Cortex of kidney (tissue), 1 donor: ENCODE results near the gene ACACB.

Experiments used
- DNase-seq: peaks from one replicate; lab custom pipeline; 2025; lab: John Stamatoyannopoulos, UW

ACACB gene

DNA sequence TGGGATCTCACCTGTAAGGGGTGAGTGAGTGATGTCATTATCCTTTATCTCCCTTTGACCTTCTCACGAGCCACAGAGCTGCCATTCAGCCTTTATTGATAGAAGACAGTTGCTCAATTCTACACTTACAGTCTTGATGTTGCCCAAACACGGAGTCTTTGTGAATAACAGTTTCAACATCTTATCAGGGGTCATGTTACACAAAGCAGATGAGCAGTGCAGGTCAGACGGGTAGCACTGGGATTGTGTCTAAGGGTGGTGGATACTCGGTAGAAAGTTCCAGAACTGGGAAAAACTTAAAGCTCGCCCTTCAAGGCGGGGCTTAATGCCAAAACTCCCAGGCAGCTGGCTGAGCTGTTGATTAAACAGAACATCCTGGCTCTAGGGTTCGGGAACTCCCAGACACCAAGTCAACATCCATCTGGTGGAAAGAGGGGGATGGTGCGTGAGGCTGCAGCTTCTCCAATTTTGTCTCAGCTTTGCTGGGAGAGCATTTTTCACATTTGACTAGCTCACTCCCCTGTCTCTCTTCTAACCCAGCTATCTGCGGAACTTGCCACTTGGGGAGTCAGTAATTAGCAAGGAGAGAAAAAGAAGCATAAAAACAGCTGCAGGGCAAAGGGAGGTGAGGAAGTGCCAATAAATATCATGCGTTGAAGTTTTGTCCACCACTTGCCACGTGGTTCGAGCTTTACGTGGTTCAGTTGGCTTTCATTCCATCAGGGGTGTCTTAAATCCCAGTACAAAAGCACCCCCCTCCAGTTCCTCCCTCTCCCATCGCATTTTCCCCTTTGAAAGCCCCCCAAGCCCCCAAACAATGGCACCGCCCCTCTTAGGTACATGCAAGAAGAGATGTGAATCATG lies 161.7 kb downstream of the ACACB start:
- DNase-seq = no peak

DNA sequence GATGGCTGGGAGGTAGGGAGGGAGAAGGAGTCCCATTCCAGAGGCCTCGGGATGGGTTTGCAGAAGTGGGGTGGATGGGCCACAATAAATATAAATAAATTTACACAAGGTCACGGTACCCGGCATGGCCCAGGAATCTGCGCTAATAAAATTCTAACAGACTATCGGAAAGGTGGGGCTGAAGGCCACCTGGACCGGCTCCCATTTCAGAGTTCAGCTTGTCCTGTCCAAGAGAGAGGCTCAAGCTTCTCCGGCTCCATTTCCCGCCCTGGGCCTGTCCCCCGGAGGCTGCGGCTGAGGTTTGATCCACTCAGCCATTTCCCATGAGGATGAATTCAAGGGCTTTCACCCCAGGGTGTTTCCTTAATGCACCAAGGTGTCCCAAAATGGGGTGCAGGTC lies 162.5 kb downstream of the ACACB start:
- no peak for DNase-seq

DNA sequence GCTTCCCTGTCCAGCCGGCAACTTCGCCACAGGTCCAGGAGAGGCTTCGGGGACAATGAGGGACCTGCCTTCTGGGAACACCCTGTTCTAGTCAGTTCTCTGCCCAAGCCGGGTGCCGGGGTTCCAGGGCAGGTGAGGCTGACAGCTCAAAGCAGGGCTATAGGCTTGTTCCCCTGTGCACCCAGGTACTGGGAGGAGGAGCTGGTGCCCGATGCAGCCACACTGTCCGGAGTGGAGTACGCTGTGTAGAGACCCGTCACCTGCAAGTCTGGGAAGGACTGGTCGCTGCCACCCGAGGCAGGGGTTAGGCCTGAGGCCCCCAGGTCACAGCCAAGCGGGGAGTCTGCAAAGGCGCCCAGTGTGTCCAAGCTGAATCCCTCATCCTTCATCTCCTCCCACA lies 163.1 kb downstream of the ACACB start:
- no peak for DNase-seq

DNA sequence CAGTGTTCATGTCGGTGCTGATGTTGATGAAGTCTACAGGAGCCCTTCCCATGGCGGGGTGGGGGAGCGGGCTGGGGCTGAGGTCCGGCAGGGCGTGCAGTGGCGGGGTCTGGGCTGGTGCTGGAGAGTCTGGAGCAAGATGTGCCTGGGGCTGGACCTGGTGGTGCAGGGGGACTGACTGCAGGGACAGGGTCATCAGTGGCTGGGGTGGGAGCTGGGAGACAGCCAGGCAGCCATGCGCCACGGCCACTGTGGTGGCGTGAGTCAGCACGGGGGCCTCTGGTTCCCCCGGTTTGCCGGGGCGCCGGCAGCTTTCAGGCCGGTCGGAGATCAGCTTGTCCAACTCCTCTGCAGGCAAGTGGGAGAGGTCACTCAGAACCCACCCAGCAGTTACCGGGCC lies 165.1 kb downstream of the ACACB start:
- DNase-seq = no peak

DNA sequence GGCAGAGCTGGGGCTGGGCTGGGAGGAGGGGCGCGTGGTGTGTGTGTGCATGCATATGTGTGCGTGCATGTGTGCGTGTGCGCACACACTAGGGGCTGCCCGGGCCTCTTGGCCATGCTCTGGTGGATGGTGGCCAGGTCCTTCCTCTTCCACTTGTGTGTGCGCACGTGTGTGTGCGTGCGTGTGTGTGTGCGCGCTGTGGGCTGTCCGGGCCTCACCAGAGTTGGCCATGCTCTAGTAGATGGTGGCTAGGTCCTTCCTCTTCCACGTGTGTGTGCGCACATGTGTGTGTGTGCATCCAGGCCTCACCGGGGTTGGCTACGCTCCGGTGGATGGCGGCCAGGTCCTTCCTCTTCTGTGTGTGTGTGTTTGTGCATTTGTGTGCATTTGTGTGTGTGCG lies 168.0 kb downstream of the ACACB start:
- no peak for DNase-seq

DNA sequence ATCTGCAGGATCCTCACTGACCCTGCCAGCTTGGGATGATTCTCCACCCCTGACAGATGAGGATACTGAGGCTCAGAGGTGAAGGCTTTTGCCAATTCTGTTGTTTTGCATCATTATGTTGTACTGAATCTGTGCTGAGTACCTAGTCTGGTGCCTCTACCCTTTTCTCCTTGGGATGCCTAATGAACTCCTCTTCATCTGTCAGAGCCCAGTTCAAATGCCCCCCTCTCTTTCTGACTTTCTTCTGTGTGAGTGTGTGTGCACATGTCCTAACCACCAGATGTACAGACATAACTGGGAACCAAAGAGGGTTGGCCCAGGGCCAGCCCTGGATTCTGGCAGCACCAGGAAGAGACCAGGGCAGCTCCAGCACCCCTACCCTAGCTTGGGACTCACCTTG lies 169.9 kb downstream of the ACACB start:
- DNase-seq = no peak

DNA sequence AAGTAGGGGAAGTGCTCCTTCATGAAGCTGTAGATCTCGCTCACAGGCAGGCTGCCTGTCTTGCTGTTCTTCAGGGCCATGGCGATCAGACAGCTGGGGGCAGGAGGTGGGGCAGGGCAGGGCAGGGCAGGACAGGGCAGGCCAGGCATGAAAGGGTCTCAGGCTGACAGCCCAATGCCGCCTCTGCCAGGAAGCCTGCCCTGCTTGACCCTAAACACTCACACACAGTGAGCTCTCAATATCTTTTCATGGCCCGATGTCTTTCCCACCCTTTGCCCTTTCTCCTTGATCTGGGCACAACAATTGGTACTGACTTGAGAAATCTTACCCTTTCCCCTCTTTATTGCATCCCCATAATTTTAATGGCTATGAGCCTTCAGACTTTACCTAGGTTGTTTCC lies 170.3 kb downstream of the ACACB start:
- DNase-seq = no peak

DNA sequence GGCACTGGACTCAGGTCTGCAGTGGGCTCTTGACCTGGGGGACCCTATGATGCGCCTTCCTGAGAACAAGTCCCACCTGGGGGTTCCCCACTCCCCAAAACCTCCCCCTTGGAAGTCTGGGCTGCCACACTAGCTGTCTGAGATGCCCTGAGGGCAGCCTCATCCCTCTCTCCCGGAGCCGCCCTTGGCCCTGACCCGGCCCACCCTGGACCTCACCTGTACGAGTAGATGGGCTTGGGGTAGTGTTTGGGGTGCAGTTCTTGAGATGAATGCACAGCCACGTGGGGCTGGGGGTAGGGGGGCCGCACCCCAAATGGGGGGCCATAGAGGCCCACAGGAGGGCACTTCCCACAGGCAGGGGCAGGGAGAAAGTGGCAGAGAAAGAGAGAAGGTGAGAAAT lies 170.8 kb downstream of the ACACB start:
- no peak for DNase-seq

DNA sequence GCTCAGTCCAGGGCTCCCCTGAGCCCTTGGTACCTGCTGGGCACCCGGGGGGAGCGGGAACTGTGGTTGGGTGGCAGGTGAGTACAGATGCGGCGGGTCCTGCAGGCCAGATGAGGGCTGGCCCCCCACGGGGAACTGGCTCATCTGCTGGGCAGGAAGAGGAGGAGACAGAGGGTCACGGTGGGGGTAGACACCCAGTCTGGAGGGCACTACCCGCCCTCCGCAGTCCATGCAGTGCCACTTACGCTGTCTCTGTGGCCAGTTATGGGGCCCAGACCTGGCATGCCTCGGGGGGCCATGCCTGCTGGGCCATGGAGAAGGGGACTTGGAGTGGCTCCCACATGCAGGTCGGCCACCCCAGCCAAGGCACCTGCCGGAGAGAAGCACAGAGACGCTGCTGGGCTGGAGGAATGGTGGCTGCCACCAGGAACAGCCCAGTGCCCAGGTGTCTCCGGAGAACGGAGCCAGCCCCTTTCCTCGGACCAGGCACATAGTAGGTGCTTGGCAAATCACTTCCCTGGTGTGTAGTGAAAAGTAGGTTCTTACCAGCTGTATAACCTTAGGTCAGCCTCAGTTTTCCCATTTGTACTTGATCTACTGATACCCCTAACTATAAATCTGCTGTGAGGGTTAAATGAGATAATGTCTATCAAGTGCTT lies 171.6 kb downstream of the ACACB start:
- DNase-seq = no peak

DNA sequence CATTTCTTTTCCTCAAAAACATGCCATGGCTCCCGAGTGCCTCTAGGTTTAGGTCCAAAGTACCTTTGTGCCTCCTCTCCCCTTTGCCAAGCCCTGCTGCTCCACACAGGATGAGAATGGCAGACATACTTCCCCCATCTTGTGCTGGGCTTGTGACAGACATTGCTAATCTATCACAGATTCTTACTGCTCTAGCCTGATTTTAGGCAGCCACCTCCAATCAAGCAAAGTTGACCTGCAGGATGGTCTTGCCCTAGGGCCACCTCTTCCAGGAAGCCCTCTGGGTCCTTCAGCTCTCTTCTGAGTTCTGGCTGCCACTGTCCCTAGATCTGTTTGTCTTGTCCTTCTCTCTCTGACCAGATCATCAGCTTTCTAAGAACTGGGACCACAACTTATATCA lies 172.2 kb downstream of the ACACB start:
- DNase-seq = no peak

DNA sequence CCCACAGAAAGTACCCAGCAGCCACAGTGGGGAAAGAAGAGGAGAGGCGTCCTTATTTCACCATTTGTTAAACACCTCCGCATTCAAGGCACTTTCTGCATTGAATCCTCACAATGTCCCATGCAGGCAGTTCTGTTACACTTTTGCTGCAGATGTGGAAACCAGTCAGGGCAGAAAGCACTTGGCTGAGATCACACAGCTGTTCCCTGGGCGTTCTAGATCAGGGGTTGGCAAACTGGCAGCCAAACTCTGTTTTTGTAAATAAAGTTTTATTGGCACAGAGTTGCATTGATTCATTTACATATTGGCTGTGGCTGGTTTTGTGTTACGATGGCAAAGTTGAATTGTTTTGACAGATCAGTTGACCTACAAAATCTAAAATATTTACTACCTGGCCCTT lies 172.6 kb downstream of the ACACB start:
- no peak for DNase-seq

DNA sequence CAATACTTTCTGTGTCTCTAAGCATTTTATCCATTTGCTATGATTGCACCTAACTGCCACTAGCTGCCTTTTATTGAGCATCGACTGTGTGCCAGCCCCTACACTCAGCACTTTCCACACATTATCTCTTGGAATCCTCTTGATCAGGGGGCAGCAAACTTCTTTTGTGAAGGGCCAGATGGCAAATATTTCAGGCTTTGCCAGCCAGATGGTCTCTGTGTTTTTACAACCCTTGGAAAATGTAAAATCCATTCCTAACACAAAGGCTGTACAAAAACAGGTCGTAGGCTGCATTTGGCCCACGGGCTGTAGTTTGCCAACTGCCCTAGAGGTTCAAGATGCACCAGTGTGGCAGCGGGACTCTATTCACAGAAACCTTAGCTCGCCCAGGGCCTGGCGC lies 173.2 kb downstream of the ACACB start:
- DNase-seq = no peak

DNA sequence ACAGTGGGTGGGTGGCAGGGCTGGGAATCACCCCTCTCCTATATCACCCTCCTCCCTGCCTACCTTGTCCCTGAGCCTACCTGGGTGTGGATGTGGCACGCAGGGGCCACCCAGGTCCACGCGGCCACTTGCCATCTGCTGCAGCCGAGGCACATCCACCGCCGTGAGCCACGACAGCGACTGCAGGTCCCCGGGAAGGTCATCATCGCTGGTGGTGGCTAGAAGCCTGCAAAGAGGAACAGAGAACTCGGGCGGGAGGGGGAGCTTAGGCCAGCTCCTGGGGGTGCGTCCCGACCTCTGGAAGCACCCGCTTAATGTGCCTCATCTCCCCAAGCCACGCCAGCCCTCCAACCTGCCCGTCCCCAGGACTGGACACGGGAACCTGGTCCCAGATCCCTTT lies 173.7 kb downstream of the ACACB start:
- no peak for DNase-seq

DNA sequence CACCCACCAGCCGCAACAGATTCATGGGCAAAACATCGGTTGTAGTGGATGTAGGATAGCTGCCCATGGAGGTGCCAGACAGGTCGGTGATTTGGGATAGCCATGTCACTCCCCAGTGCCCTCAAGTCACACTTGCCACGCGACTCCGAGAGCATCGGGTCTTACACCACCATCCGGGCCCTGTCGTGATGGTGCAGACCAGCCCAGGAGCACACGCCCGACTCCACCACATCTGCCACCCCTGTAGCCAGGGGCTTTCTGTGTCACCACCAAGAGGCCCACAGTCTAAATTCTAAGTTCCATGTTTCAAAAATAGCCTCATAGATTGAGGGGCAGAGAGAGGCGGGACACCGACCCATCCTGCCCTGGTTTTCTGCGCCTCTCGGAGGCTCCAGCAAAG lies 174.7 kb downstream of the ACACB start:
- DNase-seq = no peak

DNA sequence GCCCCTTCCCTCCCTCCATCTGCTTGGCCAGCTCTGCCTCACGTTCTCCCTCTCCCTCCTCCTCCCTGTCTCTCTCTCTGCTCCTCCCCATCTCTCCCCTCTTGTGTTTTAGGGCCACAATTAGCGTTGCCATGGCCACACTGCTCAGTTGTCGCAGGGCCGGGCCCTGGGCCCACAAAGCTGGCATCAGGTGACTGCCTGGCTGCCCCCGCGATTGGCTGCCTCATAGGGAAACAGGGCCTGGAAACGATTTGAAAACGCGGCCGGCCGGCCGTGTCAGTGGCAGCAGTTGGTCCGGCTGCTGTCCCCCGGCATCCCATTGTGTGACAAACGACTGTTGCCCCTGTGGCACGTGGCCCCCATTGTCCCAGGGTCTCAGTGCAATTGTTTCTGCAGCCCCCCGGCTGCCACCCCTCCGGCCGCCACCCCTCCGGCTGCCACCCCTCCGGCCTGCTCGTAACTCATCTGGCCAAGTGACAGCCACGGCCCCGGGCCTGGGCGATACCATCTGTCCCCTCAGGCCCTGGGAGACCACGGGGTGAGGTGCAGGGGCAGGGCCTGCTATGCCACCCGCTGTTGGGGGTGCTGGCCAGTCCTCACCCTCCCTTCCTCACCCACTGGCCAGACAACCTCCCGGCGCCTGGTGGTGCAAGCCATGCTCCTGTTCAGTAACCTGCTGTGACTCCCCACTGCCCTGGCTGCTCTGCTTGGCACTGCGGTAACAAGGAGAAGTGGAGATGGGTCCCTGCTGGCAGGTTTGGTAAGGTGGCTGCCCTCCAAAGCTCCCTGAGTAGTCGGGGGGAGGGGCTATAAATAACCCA lies 175.3 kb downstream of the ACACB start:
- DNase-seq = no peak

DNA sequence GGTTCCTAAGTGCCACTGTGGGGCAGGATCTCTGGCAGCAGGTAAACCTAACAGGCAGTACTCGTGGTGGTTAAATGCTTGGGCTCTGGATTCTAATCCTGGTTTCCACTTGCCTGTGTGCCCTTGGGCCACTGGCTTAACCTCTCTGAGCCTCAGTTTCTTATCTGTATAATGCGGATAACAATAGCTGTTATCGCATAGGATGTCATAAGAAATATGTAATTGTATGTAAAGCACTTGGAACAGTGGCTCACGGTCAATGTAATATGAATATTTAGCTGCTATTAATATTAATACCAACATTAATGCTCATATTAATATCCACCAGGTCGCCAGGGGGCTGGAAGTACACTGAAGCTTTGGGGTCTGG lies 175.9 kb downstream of the ACACB start:
- DNase-seq = no peak

DNA sequence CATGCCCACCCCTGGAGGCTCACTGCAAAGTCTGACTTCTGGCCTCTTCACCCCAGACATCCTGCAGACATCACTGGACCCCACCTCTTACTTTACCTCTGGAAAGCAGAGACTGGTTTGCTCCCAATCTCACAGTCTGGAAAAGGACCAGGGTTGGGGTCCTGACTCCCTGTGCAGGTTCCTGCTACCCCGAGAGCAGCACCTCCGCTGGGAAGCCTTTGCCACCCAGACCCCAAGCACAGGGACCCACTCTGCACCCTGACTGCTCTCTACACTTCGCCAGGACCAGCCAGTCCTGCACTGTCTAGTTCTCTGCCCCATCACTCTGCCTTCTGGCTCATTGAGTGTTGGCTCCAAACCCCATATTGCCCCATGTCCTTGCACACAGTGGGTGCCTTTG lies 176.7 kb downstream of the ACACB start:
- no peak for DNase-seq

DNA sequence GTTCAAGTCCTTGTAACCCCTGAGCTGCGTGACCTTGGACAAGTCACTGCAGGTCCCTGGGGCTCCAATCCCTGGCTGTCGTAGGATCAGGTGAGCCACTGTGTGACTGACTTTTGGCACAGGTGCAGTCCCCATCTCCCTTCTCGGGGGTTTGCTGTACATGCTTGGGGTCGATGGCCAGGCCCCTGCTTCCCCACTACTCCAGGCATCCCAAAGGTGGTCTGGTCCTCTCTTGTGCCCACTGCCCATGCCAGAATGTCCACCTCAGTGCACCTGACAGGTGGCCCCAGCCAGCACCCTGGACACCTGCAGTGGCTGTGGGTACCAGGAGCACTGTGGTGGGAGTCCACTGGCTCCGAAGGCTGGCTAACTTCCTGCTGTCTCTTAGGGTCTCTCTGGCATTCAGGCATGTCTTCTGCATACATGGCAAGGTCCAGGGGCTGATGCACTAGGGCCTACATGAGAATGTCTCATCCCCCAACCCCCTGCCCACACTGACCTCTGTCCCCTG lies 178.0 kb downstream of the ACACB start:
- DNase-seq = no peak

DNA sequence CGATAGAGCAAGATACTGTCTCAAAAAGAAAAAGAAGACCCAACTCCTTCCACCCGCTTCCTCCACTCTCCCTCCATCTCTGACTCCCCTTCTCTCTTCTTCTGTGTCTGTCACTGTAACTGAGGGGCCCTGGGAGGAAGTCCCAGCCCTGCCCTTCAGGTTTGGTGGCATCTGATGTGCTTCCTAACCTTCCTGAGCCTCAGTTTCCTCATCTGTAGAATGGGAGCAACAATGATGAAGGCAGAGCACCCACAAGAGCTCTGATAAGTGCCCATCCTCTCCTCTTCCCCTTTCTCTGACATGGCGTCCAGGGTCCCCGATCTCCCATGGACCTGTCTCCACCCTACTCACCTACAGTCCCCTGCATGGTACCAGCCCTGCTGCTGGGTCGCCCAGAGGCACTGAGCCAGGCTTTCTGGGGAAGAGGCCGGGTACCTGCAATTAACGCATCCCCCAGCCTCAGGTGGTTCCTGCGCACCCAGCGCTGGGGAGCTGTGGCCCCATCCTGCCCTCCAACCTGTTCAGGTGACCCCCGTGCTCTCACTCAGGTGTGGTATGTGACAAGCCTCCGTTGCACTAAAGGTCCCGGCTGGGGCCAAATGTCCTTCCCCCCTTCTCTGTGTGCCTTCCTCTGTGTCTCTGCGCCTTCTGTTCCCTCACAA lies 179.5 kb downstream of the ACACB start:
- DNase-seq = no peak

DNA sequence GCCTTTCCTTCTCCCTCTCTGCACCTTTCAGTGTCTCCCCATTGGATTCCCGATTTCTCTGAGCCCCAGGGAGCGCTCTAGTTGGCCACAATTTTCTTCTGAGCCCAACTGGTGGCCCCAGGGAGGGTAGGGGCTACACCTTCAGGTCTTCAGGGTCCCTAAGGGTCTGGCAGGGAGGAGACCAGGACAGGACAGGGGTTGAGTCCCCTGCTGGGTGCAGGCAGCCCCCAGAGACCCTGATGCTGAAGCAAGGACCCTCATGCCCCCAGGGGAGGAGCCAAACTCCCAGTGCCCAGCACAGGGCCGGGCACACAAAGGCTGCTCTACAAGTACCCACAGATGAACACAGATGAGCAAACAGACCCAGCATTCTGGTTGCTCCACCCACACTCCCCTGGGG lies 180.0 kb downstream of the ACACB start:
- DNase-seq = no peak

DNA sequence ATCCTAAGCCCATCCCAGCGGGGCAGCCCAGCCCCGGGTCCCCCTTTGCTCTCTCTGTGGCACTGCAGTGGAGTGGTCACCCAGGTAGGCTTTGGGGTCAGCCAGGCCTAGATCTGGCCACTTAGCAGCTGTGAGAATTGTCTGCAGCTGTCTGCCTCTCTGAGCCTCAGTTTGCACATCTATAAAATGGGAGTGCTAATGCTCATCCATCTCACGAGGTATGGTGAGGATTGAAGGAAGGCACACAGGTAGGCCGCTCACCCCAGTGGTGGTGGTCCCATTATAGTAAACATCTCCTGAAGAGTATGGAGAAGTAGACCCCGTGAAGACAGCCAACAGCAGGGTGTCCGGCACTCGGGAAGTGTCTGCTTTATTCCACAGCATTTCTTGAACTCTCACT lies 183.5 kb downstream of the ACACB start:
- DNase-seq = no peak

DNA sequence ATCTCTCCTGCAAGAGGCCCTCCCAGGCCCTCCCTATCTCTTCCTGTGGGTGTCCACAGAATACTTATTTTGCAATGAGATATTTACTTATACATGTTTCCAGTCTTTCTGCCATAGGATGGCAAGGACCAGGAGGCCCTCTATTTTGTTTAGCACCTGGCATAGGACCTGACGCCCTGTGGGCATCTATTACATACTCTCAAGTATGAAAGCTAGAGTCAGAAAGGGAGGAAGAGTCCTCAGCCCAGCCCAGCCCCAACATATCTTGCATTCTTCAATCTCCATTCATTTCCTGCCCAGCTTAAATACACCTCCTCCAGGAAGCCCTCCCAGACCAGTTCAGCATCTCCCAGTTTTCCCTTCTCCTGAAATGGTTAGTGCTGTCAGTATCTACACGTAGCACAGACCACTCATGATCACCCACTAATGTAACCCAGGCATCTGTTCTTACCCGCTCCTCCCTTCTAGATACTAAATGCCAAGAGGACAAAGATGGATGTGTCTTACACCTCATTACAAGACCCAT lies 185.3 kb downstream of the ACACB start:
- DNase-seq = no peak
